OCI-LY1 (cell line): ENCODE results near the gene TRAF3IP3.

Experiments
- H2AFZ ChIP-seq: fragments of 200-600 bp; sonication (generic), shearing (Covaris generic); 2 replicates; pipeline ENCODE4 v1.6.0; 2014; ENCODE audit warnings: antibody characterized with exemption, mild to moderate bottlenecking, low read length
- H3F3A ChIP-seq: fragments of 200-600 bp; sonication (generic), shearing (Covaris generic); 2 replicates; pipeline ENCODE4 v1.6.0; 2014; ENCODE audit warnings: mild to moderate bottlenecking, antibody characterized with exemption, low read length, moderate library complexity; ENCODE audit not compliant: insufficient read depth
- H3K27ac ChIP-seq: fragments of 200-600 bp; sonication (generic); 2 replicates; pipeline ENCODE4 v1.5.1; 2014; ENCODE audit warnings: low read length, mixed run types, mild to moderate bottlenecking, low read depth; ENCODE audit not compliant: poor library complexity, severe bottlenecking
- H3K27me3 ChIP-seq: fragments of 200-600 bp; sonication (generic); 2 replicates; pipeline ENCODE4 v1.6.0; 2014; ENCODE audit warnings: antibody characterized with exemption, mild to moderate bottlenecking, low read length, moderate library complexity; ENCODE audit not compliant: insufficient read depth
- H3K36me3 ChIP-seq: fragments of 200-600 bp; sonication (generic); 2 replicates; pipeline ENCODE4 v1.6.1; 2014; ENCODE audit warnings: mild to moderate bottlenecking, antibody characterized with exemption, low read length, moderate library complexity, mixed read lengths; ENCODE audit not compliant: insufficient read depth
- H3K4me1 ChIP-seq: fragments of 200-600 bp; sonication (generic); 2 replicates; pipeline ENCODE4 v1.5.1; 2014; ENCODE audit warnings: mild to moderate bottlenecking, low read length, moderate library complexity; ENCODE audit not compliant: insufficient read depth, severe bottlenecking
- H3K4me2 ChIP-seq: fragments of 200-600 bp; sonication (generic), shearing (Covaris generic); 2 replicates; pipeline ENCODE4 v1.6.1; 2014; ENCODE audit warnings: low read length
- H3K4me3 ChIP-seq: fragments of 200-600 bp; sonication (generic); 2 replicates; pipeline ENCODE4 v1.5.1; 2014; ENCODE audit warnings: low read length, low read depth, mild to moderate bottlenecking, mixed read lengths; ENCODE audit not compliant: poor library complexity, severe bottlenecking
- H3K79me2 ChIP-seq: fragments of 200-600 bp; shearing (Covaris generic); 2 replicates; pipeline ENCODE4 v1.6.1; 2016; ENCODE audit warnings: mixed run types, low read length, mixed read lengths; ENCODE audit not compliant: insufficient read depth
- H3K9ac ChIP-seq: fragments of 200-600 bp; sonication (generic), shearing (Covaris generic); 2 replicates; pipeline ENCODE4 v1.6.1; 2014; ENCODE audit warnings: mild to moderate bottlenecking, low read length, mixed read lengths
- H3K9me2 ChIP-seq: fragments of 200-600 bp; sonication (generic), shearing (Covaris generic); 2 replicates; pipeline ENCODE4 v1.6.1; 2014; ENCODE audit warnings: low read depth, mild to moderate bottlenecking, low read length, mixed read lengths
- H3K9me3 ChIP-seq: fragments of 200-600 bp; shearing (Covaris generic); 2 replicates; pipeline ENCODE4 v1.6.1; 2014; ENCODE audit warnings: low read length, mixed read lengths
- H4K20me1 ChIP-seq: fragments of 200-600 bp; sonication (generic), shearing (Covaris generic); 2 replicates; pipeline ENCODE4 v1.6.0; 2016; ENCODE audit warnings: mild to moderate bottlenecking, low read length; ENCODE audit not compliant: insufficient read depth
- EZH2 ChIP-seq: fragments of 200-600 bp; sonication (generic), shearing (Covaris generic); IDR thresholded peaks from 2 replicates; pipeline ENCODE4 v1.8.0; 2017; ENCODE audit warnings: borderline replicate concordance, mixed run types, mild to moderate bottlenecking, antibody characterized with exemption, low read length, moderate library complexity, mixed read lengths
- TF ChIP-seq, protein P1 (sequence below): fragments of 200-600 bp; sonication (generic), shearing (Covaris generic); IDR thresholded peaks from 2 replicates; pipeline ENCODE4 v1.5.1; 2017; ENCODE audit warnings: mild to moderate bottlenecking, antibody characterized with exemption, low read length, moderate library complexity, mixed read lengths

The TRAF3IP3 gene

GRCh38 chr1:209742409-209743144 is 13.3 kb upstream of the TRAF3IP3 start:
- Histone ChIP-seq H3K4me2 (no peak overlapping the region), H3K9ac (no peak overlapping the region), H3K4me1 (no peaks in the 10 kb centered on the region), H2AFZ (no peak overlapping the region), H3K79me2 (no peaks in the 10 kb centered on the region), H3F3A (no peaks in the 10 kb centered on the region), H3K27me3 (no peaks in the 10 kb centered on the region), H3K9me2 (no peaks in the 10 kb centered on the region), H3K9me3 (no peaks in the 10 kb centered on the region), H3K4me3 (no peak overlapping the region), H3K36me3 (no peaks in the 10 kb centered on the region), H3K27ac (no peak overlapping the region), H4K20me1 (no peaks in the 10 kb centered on the region)
- no peak for TF ChIP-seq EZH2
- TF ChIP-seq, protein P1, sequence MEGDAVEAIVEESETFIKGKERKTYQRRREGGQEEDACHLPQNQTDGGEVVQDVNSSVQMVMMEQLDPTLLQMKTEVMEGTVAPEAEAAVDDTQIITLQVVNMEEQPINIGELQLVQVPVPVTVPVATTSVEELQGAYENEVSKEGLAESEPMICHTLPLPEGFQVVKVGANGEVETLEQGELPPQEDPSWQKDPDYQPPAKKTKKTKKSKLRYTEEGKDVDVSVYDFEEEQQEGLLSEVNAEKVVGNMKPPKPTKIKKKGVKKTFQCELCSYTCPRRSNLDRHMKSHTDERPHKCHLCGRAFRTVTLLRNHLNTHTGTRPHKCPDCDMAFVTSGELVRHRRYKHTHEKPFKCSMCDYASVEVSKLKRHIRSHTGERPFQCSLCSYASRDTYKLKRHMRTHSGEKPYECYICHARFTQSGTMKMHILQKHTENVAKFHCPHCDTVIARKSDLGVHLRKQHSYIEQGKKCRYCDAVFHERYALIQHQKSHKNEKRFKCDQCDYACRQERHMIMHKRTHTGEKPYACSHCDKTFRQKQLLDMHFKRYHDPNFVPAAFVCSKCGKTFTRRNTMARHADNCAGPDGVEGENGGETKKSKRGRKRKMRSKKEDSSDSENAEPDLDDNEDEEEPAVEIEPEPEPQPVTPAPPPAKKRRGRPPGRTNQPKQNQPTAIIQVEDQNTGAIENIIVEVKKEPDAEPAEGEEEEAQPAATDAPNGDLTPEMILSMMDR, result no peak

DNA sequence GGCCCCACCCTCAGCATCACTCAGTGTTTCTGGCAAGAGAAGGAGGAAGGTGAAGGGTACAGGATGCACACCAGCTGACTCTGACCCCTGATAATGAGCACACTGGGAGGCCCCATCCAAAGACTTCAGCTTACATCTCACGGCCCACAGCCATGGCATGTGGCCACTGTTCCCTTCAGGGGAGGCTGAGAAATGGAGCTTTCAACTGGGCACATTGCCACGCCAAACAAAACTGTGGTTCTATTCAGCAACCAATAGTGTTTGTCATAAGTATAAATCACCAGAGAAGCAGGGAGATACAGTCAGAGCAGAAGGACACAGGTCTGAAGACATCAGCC is 12.7 kb upstream of the TRAF3IP3 start:
- Histone ChIP-seq H3K27ac (no peak overlapping the region), H3K4me3 (no peak overlapping the region), H3F3A (no peaks in the 10 kb centered on the region), H4K20me1 (no peaks in the 10 kb centered on the region), H3K4me1 (peaks cover 5% of the 10 kb centered on the region), H3K9me2 (no peaks in the 10 kb centered on the region), H3K36me3 (no peaks in the 10 kb centered on the region), H3K79me2 (no peaks in the 10 kb centered on the region), H3K27me3 (no peaks in the 10 kb centered on the region), H2AFZ (no peak overlapping the region), H3K9me3 (no peaks in the 10 kb centered on the region), H3K4me2 (no peak overlapping the region), H3K9ac (no peak overlapping the region)
- TF ChIP-seq, protein P1, result no peak
- no peak for TF ChIP-seq EZH2

- Histone ChIP-seq H3K27ac (no peak overlapping the region), H3K9ac (no peak overlapping the region), H3K9me3 (no peaks in the 10 kb centered on the region)
Observed at GRCh38 chr1:209746451-209747165, 9.2 kb upstream of the TRAF3IP3 start.

More at GRCh38 chr1:209746451-209747165, 9.2 kb upstream of the TRAF3IP3 start:
- Histone ChIP-seq H3K36me3 (no peaks in the 10 kb centered on the region), H3K4me1 (peaks cover 7% of the 10 kb centered on the region), H3K4me2 (no peak overlapping the region), H3K4me3 (no peak overlapping the region), H2AFZ (no peak overlapping the region), H3K27me3 (no peaks in the 10 kb centered on the region), H4K20me1 (no peaks in the 10 kb centered on the region), H3K79me2 (no peaks in the 10 kb centered on the region), H3F3A (no peaks in the 10 kb centered on the region), H3K9me2 (no peaks in the 10 kb centered on the region)
- no peak for TF ChIP-seq EZH2
- TF ChIP-seq, protein P1, result no peak
